PC-9 (cell line): ENCODE measurements around the gene C2CD2. TPM values are rescaled to one million over a fixed set of nuclear protein-coding genes. Genes with fewer than 3 reads are reported as not detected.

Experiments used
- BruUV-seq: library from RNA; stranded (reverse); fragments of 400-500 nt; replicated peaks from 2 replicates; lab custom pipeline; 2021; lab: Mats Ljungman, UMichigan
- CTCF ChIA-PET: fragments of 300-600 bp; sonication (Branson Sonifier 250); formaldehyde crosslinking; loops from one replicate; lab custom pipeline; 2022; ENCODE audit warnings: antibody characterized with exemption; lab: Charles Lee
- POLR2A ChIA-PET: fragments of 300-600 bp; sonication (Branson Sonifier 250); formaldehyde crosslinking; loops from one replicate; lab custom pipeline; 2022; ENCODE audit warnings: antibody characterized with exemption; ENCODE audit not compliant: unreplicated experiment; lab: Charles Lee
- DNase-seq, 2 experiments: peaks; one replicate each; pipeline versions ENCODE4 v3.0.0 to v3.0.0-alpha.2; 2015 to 2022; ENCODE audit warnings: mixed read lengths in 1 of 2
- H2AFZ ChIP-seq: fragments of 200-600 bp; sonication (generic); 2 replicates; pipeline ENCODE4 v1.8.1; 2017; ENCODE audit warnings: antibody characterized with exemption
- H3F3A ChIP-seq: fragments of 200-600 bp; sonication (generic); 2 replicates; pipeline ENCODE4 v1.8.1; 2017; ENCODE audit warnings: antibody characterized with exemption, mild to moderate bottlenecking, low read depth; ENCODE audit not compliant: insufficient read depth
- H3K27ac ChIP-seq: fragments of 200-600 bp; sonication (generic); 2 replicates; pipeline ENCODE4 v1.6.1; 2016; ENCODE audit warnings: mixed run types
- H3K27me3 ChIP-seq: fragments of 200-600 bp; sonication (generic); 2 replicates; pipeline ENCODE4 v1.6.1; 2016; ENCODE audit warnings: low read depth, mixed run types; ENCODE audit not compliant: insufficient read depth
- H3K36me3 ChIP-seq: fragments of 200-600 bp; sonication (generic); 2 replicates; pipeline ENCODE4 v1.6.1; 2016; ENCODE audit warnings: low read depth, mixed run types
- H3K4me1 ChIP-seq: fragments of 200-600 bp; sonication (generic); replicated peaks from 2 replicates; pipeline ENCODE4 v1.6.1; 2016; ENCODE audit warnings: mixed run types; ENCODE audit not compliant: insufficient read depth
- H3K4me2 ChIP-seq: fragments of 200-600 bp; sonication (generic); 2 replicates; pipeline ENCODE4 v1.6.1; 2017; ENCODE audit warnings: mixed run types
- H3K4me3 ChIP-seq: fragments of 200-600 bp; sonication (generic); 2 replicates; pipeline ENCODE4 v1.6.1; 2016; ENCODE audit warnings: mixed run types
- H3K79me2 ChIP-seq: fragments of 200-600 bp; sonication (generic); 2 replicates; pipeline ENCODE4 v1.6.1; 2017; ENCODE audit warnings: low read depth, mixed run types
- H3K9me2 ChIP-seq: fragments of 200-600 bp; sonication (generic); 2 replicates; pipeline ENCODE4 v1.8.1; 2017; ENCODE audit warnings: mild to moderate bottlenecking; ENCODE audit not compliant: insufficient read depth
- H3K9me3 ChIP-seq: fragments of 200-600 bp; sonication (generic); 2 replicates; pipeline ENCODE4 v1.8.1; 2016; ENCODE audit warnings: low read depth; ENCODE audit not compliant: insufficient read depth
- H4K20me1 ChIP-seq: fragments of 200-600 bp; sonication (generic); 2 replicates; pipeline ENCODE4 v1.8.1; 2017; ENCODE audit not compliant: insufficient read depth
- CTCF ChIP-seq: fragments of 200-600 bp; sonication (generic); conservative IDR thresholded peaks from 2 replicates; pipeline ENCODE4 v1.6.1; 2017; ENCODE audit warnings: mixed run types, antibody characterized with exemption, mild to moderate bottlenecking, moderate library complexity
- EZH2 ChIP-seq: fragments of 200-600 bp; sonication (generic); IDR thresholded peaks from 2 replicates; pipeline ENCODE4 v1.8.0; 2017; ENCODE audit warnings: antibody characterized with exemption, low read depth
- intact Hi-C: fragments of 100-400 bp; cut with micrococcal nuclease; formaldehyde crosslinking; loops from one replicate; pipeline ENCODE4 v1.10.0; 2022; ENCODE audit not compliant: unreplicated experiment
- total RNA-seq: library from RNA; stranded (reverse); gene quantifications from 2 replicates; pipeline ENCODE4 v1.2.3, GENCODE V29; 2021

C2CD2 gene
- total RNA-seq, 1 experiment from 2014 or later, result 26.8 TPM

- POLR2A ChIA-PET, result no interaction called here
- Histone ChIP-seq H3K4me2 (no peak overlapping the region), H3K4me3 (no peak overlapping the region), H3K27ac (no peak overlapping the region), H3F3A (no peaks in the 10 kb centered on the region), H4K20me1 (no peaks in the 10 kb centered on the region), H3K27me3 (no peaks in the 10 kb centered on the region), H2AFZ (no peak overlapping the region), H3K4me1 (peaks cover 7% of the 10 kb centered on the region; the same call in 1 of the 2 replicates), H3K9me3 (no peaks in the 10 kb centered on the region), H3K9me2 (no peaks in the 10 kb centered on the region), H3K79me2 (no peaks in the 10 kb centered on the region), H3K36me3 (no peaks in the 10 kb centered on the region)
- no peak for DNase-seq
- BruUV-seq, result no TSS peak
- CTCF ChIA-PET, result interaction anchor here (0.6 kb wide), 1 partner anchor 12 kb away, joined by 5 read pairs; no protein-coding TSS in a partner anchor
- intact Hi-C loops, result no loop called here
- TF ChIP-seq CTCF, result no peak
- no peak for TF ChIP-seq EZH2
These were observed 69.3 kb downstream of the C2CD2 start for GRCh38 chr21:41884501-41885030.

GRCh38 chr21:41883582-41883981 is 70.2 kb downstream of the C2CD2 start:
- CTCF ChIA-PET, result no interaction called here
- no peaks in the 10 kb centered on the region for H3K27me3 ChIP-seq
- no peaks in the 10 kb centered on the region for H4K20me1 ChIP-seq
- no peaks in the 10 kb centered on the region for H3K9me2 ChIP-seq
- no peak for TF ChIP-seq CTCF
- TF ChIP-seq EZH2, result no peak
- H3K9me3 ChIP-seq, result no peaks in the 10 kb centered on the region
- no peaks in the 10 kb centered on the region for H3K36me3 ChIP-seq
- peaks cover under 1% of the 10 kb centered on the region; the same call in 1 of the 2 replicates for H3K79me2 ChIP-seq
- no peak for DNase-seq
- no TSS peak for BruUV-seq
- intact Hi-C loops, result no loop called here
- H3K27ac ChIP-seq, result no peak overlapping the region
- H2AFZ ChIP-seq, result no peak overlapping the region
- H3K4me3 ChIP-seq, result no peak overlapping the region
- H3K4me2 ChIP-seq, result no peak overlapping the region
- POLR2A ChIA-PET, result no interaction called here
- no peaks in the 10 kb centered on the region for H3F3A ChIP-seq
- H3K4me1 ChIP-seq, result peaks cover 7% of the 10 kb centered on the region; the same call in 1 of the 2 replicates

GRCh38 chr21:41881051-41881450 is 72.8 kb downstream of the C2CD2 start:
- no peaks in the 10 kb centered on the region for H3K9me2 ChIP-seq
- no peak overlapping the region for H3K4me3 ChIP-seq
- H3K27ac ChIP-seq, result no peak overlapping the region
- no peak for DNase-seq
- no peaks in the 10 kb centered on the region for H3K27me3 ChIP-seq
- CTCF ChIA-PET, result no interaction called here
- BruUV-seq, result no TSS peak
- no peak for TF ChIP-seq CTCF
- no peak for TF ChIP-seq EZH2
- no peaks in the 10 kb centered on the region for H3K9me3 ChIP-seq
- H3F3A ChIP-seq, result no peaks in the 10 kb centered on the region
- no peak overlapping the region for H2AFZ ChIP-seq
- POLR2A ChIA-PET, result no interaction called here
- H3K79me2 ChIP-seq, result peaks cover 16% of the 10 kb centered on the region
- H3K4me1 ChIP-seq, result peaks cover 15% of the 10 kb centered on the region
- intact Hi-C loops, result no loop called here
- no peaks in the 10 kb centered on the region for H4K20me1 ChIP-seq
- H3K4me2 ChIP-seq, result no peak overlapping the region
- no peaks in the 10 kb centered on the region for H3K36me3 ChIP-seq
